Stomach (tissue), 4 donors: ENCODE measurements around the gene AFDN.

Experiments used
- EP300 ChIP-seq: sonication (generic); formaldehyde crosslinking; IDR thresholded peaks from one replicate; pipeline ENCODE4 v1.6.1; 2017; ENCODE audit warnings: antibody characterized with exemption
- POLR2AphosphoS5 ChIP-seq, 3 donors: sonication (generic); formaldehyde crosslinking; IDR thresholded peaks; one replicate each; pipeline ENCODE4 v1.6.1; 2016; ENCODE audit warnings: antibody characterized with exemption in 3 of 3
- TF ChIP-seq, protein P1 (sequence below), 7 experiments: fragments of 450-650 bp in 4 of 7; fragments of 200-600 bp in 3 of 7; sonication (generic) in 3 of 7; IDR thresholded peaks; one replicate each; pipeline ENCODE4 v1.5.1; 2016 to 2019; ENCODE audit warnings: antibody characterized with exemption in 7 of 7, control low read depth in 2 of 7, mild to moderate bottlenecking in 1 of 7

DNA sequence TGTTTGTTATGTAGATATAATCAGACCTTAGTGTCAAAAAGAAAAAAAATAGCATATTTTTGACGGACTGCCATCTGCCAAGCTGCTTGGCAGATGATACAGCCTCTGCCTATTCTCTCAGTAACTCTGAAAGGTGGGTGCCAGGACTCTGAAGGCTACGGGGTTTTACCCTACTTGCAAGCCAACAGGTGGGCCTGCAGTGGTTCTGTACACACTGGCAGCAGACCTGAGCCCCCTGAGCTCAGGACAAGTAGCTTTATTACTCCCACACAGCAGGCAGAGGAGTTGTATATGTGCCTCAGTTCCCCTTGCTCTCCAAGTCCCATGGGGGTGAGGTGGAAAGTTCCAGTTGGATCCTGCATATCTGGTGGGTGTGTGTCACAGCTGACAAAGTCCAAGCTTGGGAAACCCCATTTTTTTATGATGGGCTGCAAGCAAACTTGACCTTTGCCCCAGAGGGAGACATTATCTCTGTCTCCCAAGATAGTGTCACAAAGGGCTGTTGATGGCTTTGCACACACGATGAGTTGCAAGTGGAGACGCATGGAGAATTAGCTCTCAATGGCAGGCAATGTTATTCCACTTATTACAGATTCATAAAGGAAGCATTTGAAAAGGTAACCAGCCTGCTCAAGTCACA, 20.5 kb upstream of the AFDN start:
- TF ChIP-seq POLR2AphosphoS5 (IDR thresholded peaks at IDR 0.05) (no peak), EP300 (no peak)
- TF ChIP-seq, protein P1, sequence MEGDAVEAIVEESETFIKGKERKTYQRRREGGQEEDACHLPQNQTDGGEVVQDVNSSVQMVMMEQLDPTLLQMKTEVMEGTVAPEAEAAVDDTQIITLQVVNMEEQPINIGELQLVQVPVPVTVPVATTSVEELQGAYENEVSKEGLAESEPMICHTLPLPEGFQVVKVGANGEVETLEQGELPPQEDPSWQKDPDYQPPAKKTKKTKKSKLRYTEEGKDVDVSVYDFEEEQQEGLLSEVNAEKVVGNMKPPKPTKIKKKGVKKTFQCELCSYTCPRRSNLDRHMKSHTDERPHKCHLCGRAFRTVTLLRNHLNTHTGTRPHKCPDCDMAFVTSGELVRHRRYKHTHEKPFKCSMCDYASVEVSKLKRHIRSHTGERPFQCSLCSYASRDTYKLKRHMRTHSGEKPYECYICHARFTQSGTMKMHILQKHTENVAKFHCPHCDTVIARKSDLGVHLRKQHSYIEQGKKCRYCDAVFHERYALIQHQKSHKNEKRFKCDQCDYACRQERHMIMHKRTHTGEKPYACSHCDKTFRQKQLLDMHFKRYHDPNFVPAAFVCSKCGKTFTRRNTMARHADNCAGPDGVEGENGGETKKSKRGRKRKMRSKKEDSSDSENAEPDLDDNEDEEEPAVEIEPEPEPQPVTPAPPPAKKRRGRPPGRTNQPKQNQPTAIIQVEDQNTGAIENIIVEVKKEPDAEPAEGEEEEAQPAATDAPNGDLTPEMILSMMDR (IDR thresholded peaks at IDR 0.05) = no peak
